ENCODE measurements around the gene METTL5. TPM values are rescaled to one million over a fixed set of nuclear protein-coding genes. Genes with fewer than 3 reads are reported as not detected.
A peak's percentile ranks its signal among the peaks of the same experiment; 100 is the strongest.
"Not testable (repeated sequence)": the region's sequence is repeated elsewhere in the genome, so short reads cannot be mapped to it uniquely, and the experiment has no call there.

The METTL5 gene
- 44.3 and 76.6 TPM in 2 replicates for total RNA-seq (ENCODE audit: low replicate concordance)

DNA sequence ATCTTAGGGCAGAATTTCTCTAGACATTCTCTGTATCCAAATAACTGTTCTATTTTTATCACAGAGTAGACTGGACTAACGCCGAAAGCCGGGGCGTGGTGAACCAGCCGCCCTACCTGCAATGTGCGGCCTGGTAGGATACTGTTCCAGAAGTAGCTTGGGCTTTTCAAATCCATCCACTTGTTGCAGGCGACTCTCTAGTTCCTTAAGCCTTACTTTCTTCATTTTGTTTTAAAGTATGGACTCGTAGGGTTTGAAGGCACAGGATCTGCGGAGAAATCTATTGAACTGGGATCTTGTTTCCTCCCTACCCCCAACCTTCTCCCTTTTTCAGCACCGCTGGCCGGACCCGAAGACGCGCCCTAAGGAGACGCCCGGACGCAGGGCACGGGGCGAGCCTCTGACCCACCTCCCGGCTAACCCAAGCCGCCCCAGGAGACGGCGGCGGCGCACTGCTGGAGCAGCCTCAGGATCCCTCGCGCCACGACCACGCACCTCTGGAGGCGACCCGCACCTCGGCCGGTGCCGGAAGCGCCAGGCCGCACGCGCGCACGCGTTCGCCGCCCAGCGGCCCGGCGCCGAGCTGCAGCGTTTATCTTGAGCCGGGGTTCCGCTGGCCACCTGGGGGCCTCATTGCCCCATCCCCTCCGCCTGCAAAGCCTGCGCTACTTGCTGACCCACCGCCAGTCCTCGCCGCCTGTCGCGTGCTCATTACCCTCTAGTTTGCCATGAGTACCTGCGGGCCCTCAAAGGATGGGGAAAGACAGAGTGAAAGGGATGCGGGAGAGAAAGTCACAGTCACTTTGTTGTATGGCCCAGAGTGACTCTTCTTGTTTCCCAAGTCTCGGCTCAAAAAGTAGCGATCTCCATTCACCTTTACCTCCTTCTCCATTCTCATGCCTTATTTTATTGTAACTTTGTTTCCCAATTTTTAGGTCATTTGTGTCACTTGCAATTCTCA lies at the start of gene METTL5:
Gene METTL5 (minus strand): TSS at position 533 of the 961 bp plus-strand sequence. CDS start 308 bp downstream, at position 225.
- H3K4me3 ChIP-seq (ENCODE audit: low read depth, low read length) = peak within 1 kb of the TSS; percentile 86
- TF ChIP-seq, protein P1, sequence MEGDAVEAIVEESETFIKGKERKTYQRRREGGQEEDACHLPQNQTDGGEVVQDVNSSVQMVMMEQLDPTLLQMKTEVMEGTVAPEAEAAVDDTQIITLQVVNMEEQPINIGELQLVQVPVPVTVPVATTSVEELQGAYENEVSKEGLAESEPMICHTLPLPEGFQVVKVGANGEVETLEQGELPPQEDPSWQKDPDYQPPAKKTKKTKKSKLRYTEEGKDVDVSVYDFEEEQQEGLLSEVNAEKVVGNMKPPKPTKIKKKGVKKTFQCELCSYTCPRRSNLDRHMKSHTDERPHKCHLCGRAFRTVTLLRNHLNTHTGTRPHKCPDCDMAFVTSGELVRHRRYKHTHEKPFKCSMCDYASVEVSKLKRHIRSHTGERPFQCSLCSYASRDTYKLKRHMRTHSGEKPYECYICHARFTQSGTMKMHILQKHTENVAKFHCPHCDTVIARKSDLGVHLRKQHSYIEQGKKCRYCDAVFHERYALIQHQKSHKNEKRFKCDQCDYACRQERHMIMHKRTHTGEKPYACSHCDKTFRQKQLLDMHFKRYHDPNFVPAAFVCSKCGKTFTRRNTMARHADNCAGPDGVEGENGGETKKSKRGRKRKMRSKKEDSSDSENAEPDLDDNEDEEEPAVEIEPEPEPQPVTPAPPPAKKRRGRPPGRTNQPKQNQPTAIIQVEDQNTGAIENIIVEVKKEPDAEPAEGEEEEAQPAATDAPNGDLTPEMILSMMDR (IDR thresholded peaks at IDR 0.05; ENCODE audit: insufficient read depth, low read length) = peak; percentile 69
- DNase-seq (ENCODE audit: low read depth) = peak; percentile 72

DNA sequence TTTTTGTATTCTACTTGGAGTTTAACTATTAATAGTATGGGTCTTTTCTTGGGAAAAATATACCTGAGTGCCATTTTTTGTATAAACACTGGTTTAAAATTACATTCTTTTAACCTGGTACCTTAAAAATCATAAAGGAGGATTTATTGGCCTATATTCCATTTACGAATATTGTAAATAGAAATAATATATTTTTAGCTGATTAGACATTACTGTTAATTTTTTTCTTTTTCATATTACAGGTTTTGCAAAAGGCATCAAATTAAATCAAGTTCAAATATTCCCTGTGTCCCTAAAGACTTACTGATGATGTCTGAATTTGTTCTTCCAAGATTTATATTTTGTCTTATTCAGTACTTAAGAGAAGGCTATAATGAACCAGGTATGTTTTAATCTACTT lies 47.3 kb upstream of the METTL5 start:
- TF ChIP-seq, protein P1 (IDR thresholded peaks at IDR 0.05; ENCODE audit: insufficient read depth, low read length) = no peak

DNA sequence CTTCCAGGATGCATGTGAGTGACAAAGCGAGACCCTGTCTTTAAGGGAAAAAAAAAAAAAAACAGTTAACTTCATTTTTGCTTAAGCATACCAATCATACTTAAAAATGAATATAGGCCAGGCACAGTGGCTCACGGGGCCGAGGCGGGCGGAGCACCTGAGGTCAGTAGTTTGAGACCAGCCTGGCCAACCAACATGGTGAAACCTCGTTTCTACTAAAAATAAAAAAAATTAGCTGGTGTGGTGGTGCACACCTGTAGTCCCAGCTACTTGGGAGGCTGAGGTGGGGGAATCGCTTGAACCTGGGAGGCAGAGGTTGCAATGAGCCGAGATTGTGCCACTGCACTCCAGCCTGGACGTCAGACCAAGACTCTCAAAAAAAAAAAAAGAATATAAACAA lies 46.7 kb upstream of the METTL5 start:
- H3K4me3 ChIP-seq (ENCODE audit: low read depth, low read length); DNase-seq (ENCODE audit: low read depth): not testable (repeated sequence)

More for the DNA sequence above, 47.3 kb upstream of the METTL5 start:
- no peak for DNase-seq (ENCODE audit: low read depth)
- no peak overlapping the region for H3K4me3 ChIP-seq (ENCODE audit: low read depth, low read length)

DNA sequence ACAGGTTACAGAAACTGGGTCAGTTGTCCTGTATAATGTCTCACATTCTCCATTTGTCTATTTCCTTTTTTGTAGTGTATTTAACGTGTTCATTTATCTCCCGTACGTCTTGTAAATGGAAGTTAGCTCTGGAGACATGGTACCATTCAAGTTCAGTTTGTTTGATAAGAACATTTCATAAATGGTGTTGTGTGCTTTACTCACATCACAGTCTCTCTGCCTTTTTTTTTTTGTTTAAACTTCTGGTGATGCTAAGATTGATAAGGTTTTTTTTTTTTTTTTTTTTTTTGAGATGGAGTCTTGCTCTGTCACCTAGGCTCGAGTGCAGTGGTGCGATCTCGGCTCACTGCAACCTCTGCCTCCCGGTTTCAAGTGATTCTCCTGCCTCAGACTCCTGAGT lies 44.2 kb upstream of the METTL5 start:
- DNase-seq (ENCODE audit: low read depth) = no peak
- TF ChIP-seq, protein P1 (IDR thresholded peaks at IDR 0.05; ENCODE audit: insufficient read depth, low read length) = no peak
- no peak overlapping the region for H3K4me3 ChIP-seq (ENCODE audit: low read depth, low read length)

DNA sequence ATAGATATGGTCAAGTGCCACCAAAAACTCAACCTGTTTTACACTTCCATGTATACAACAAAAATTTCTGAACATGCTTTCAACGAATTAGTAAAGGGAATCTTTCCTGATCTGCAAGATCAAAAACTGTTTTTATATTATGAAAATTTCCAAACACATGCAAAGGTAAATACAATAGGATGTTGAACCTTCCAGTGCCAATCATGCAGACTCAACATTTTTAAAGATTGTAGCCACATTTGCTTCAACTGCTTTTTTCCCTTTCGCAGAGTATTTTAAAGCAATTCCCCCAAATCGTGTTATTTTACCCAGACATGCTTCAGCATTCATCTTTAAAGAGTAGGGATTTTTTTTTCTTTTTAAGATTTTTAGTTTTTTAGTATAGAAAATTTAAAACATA lies 42.9 kb upstream of the METTL5 start:
- H3K4me3 ChIP-seq (ENCODE audit: low read depth, low read length) = no peak overlapping the region
- no peak for DNase-seq (ENCODE audit: low read depth)
- TF ChIP-seq, protein P1 (IDR thresholded peaks at IDR 0.05; ENCODE audit: insufficient read depth, low read length) = no peak

DNA sequence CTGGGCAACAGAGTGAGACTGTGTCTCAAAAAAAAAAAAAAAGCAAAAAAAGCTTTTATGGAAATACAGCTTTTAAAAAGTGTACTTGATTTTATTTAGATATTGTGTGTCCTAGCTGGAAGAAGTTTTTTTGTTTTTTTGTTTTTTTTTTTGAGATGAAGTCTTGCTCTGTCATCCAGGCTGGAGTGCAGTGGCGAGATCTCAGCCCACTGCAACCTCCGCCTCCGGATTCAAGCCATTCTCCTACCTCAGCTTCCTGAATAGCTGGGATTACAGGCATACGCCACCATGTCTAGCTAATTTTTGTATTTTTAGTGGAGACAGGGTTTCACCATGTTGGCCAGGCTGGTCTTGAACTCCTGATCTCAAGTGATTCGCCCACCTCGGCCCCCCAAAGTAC lies 41.5 kb upstream of the METTL5 start:
- H3K4me3 ChIP-seq (ENCODE audit: low read depth, low read length); DNase-seq (ENCODE audit: low read depth): not testable (repeated sequence)

DNA sequence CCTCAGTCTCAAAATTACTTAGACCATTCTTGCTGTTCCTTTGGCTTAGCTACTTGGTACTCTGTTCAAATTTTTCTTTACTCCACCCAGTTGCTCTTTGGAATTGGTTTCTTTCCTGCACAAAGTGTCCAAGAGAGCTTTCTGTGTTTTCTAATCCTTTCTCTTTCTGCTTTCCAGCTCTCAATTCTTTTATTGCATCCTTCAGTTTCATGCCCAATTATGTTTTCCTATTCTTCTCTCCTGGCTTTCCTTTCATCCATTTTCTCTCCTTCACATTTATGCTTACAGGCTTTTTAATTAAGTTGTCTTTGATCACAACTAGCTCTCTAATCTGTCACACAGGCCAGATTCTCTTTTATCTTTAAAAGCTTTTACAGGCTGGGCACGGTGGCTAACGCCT lies 40.8 kb upstream of the METTL5 start:
- TF ChIP-seq, protein P1 (IDR thresholded peaks at IDR 0.05; ENCODE audit: insufficient read depth, low read length) = no peak

More for the DNA sequence above, 40.8 kb upstream of the METTL5 start:
- no peak for DNase-seq (ENCODE audit: low read depth)
- H3K4me3 ChIP-seq (ENCODE audit: low read depth, low read length) = no peak overlapping the region
